Measurements from ENCODE around the gene CAAP1.
"Not testable (repeated sequence)": the region's sequence is repeated elsewhere in the genome, so short reads cannot be mapped to it uniquely, and the experiment has no call there.

The CAAP1 gene

DNA sequence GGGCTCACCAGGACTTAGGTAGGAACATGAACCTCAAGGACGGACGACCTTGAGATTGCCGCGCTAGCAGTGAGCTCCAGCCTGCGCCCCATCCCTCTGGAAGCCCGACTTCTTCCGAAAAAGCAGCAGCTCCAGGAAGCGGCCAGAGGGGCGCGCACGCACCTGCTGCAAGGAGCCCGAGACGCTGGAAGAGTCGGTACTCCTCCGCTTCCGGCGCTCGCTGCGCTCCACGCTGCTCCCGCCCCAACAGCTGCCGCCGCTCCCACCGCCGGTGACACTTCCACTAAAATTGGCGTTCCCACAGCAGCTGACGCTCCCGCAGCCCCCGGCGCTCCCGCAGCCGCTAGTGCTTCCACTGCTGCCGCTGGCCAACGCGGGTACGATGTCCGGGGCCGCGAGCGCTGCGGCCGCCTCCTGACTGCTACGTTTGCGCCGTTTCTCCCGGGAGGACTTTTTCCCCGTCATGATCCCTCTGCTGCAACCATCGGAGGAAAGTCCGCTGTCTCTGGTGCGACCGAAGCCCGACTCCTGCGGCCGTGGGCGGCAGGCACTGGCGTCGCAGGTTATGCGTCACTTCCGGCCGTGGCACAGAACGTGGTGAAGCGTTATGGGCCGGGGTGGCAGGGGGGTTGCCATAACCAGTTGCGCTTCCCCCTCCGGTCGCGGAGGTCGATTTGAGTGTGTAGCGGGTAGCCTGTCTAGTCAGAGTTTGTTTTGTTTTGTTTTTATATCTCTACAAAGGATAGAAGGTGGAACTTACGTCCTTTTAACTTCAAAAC, at the start of gene CAAP1:
Gene CAAP1 (minus strand): TSS at position 552 of the 779 bp plus-strand sequence. CDS start 87 bp downstream, at position 465.
- peak; percentile 93 for DNase-seq (ENCODE audit: low spot score)

- DNase-seq (ENCODE audit: low spot score) = no peak
These were observed 48.2 kb upstream of the CAAP1 start for GRCh38 chr9:26940779-26941178.

GRCh38 chr9:26939955-26940711, 47.5 kb upstream of the CAAP1 start:
- no peak for DNase-seq (ENCODE audit: low spot score)

DNA sequence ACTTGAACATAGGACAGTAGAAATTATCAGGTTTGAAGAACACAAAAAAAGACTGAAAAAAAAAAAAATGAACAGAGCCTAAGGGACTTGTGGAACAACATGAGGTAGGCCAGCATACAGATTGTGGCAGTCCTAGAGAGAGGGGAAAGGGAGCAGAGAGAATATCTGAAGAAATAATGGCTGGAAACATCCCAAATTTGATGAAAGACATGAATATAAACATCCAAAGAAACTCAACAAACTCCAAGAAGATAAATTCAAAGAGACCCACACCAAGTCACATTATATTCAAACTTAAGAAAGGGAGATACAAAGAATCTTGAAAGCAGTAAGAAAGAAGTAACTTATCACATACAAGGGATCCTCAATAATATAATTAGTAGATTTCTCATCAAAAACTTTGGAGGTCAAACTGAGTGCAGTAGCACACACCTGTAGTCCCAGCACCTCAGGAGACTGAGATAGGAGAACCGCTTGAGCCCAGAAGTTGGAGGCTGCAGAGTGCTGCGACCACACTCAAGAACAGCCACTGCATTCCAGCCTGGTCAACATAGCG, 45.3 kb upstream of the CAAP1 start:
- DNase-seq (ENCODE audit: low spot score) = no peak

DNA sequence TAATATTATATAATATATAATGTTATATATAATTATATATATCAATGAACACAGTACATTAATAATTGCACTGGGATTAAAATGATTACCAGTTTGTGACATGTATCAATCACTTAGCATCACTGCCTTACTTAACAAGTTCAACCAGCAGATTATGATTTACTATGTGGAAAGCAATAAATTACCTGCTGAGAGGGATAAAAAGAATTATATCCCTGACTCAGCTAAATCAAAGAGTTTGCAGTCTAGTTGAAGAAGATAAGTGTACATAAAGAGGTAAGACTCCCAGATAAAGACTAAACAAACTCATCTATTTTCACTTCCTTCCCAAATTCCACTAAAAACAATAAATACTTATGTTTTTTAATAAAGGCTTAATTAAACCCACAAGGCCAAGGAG, 43.2 kb upstream of the CAAP1 start:
- no peak for DNase-seq (ENCODE audit: low spot score)

- no peak for DNase-seq (ENCODE audit: low spot score)
These were observed 36.4 kb upstream of the CAAP1 start for GRCh38 chr9:26928902-26929495.

GRCh38 chr9:26925609-26926008, 33.0 kb upstream of the CAAP1 start:
- DNase-seq (ENCODE audit: low spot score) = no peak

- DNase-seq (ENCODE audit: low spot score) = no peak
These were observed 27.1 kb upstream of the CAAP1 start for GRCh38 chr9:26919698-26920097.

GRCh38 chr9:26913138-26913668, 20.6 kb upstream of the CAAP1 start:
- no peak for DNase-seq (ENCODE audit: low spot score)

DNA sequence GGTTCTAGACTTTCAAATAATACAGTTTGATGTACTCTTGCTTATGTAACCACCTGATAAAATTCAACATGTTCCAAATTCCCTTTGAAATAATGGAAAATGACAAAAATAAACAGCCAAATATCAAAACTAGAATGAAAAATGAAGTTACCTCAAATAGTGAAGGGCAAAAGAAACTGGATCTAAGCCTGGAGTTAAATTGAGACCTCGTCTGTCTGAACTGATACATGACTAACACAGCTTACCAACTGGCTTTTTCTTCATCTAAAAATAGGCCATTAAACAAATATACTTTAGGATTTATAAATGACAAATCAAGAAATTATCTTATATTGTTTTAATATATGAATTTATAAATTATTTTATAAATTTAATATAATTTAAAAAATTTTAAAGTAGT, 12.1 kb upstream of the CAAP1 start:
- DNase-seq (ENCODE audit: low spot score) = no peak

GRCh38 chr9:26904070-26904469, 11.5 kb upstream of the CAAP1 start:
- no peak for DNase-seq (ENCODE audit: low spot score)

DNA sequence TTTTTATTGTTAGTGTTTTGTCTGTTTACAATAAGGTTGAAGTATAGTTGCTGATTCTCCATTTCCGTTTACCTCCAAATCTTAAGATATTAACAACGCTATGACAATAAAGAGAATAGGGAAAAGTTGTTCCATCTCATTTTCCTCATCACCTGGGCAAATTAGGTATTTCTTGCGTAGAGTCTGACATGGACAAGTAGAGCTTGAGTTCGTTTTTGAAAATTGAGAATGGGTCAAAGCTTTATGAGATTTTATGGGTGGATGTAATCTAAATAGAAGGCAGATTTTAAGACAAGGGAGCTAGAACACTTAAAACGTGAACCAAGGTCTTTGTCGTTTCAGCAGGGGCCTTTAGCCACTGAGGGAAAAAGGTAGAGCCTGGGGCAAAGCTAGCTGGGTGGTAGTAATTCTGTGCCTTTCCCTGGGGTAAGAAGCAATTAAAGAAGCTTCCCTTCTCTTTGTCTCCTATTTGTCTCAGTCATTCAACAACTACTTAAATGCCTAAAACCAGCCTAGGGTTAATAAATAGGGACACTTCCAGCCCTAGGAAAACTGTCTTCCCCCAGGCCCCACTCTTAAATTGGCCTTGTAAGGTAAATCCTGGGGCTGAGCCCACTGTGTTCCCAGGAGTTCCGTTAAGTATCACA, 551 bp upstream of the CAAP1 start:
- DNase-seq (ENCODE audit: low spot score) = peak; percentile 3

- DNase-seq (ENCODE audit: low spot score) = no peak
These were observed 876 bp downstream of the CAAP1 start for GRCh38 chr9:26891726-26892125.

- DNase-seq (ENCODE audit: low spot score) = no peak
These were observed 4.3 kb downstream of the CAAP1 start for GRCh38 chr9:26888271-26888670.

DNA sequence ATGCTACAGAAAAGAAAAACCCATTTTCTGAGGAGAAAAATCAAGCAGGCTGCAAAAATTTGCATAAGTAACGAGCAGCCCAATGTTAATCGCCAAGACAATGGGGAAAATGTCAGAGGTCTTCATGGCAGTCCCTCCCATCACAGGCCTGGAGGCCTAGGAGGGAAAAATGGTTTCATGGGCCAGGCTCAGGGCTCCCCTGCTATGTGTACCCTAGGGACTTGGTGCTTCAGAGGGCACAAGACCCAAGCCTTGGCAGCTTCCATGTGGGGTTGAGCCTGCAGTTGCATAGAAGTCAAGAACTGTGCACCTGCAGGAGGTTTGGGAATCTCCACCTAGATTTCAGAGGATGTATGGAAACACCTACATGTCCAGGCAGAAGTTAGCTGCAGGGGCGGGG, 10.4 kb downstream of the CAAP1 start:
- DNase-seq (ENCODE audit: low spot score) = no peak

- DNase-seq (ENCODE audit: low spot score) = no peak
These were observed 12.3 kb downstream of the CAAP1 start for GRCh38 chr9:26880262-26880661.

DNA sequence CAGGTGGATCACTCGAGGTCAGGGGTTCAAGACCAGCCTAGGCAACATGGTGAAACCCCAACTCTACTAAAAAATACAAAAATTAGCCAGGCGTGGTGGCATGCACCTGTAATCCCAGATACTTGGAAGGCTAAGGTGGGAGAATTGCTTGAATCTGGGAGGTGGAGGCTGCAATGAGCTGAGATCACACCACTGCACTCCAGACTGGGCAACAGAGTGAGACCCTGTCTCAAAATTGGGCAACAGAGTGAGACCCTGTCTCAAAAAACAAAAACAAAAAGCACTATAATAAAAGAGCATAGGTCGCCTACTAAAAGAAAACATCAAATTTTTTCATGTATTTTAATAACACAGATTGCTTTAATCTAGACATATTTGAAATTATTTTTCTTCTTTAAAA, 17.4 kb downstream of the CAAP1 start:
- not testable (repeated sequence) for DNase-seq (ENCODE audit: low spot score)

DNA sequence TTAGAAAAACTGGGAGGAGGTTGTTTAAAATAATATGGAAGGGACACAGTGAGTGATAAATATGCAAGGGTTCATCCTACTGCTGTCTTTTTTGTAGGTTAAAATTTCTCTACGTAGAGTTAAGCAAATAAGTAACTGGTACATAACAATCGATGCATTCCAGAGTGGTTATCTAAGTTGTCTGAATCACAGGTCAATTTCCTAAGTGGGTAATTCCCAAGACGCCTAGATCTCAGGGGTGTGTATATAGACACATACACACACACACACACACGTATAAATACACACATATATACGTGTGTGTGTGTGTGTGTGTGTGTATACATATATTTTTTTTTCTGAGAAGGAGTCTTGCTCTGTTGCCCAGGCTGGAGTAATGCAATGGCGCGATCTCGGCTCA, 22.3 kb downstream of the CAAP1 start:
- DNase-seq (ENCODE audit: low spot score) = peak; percentile 88

- DNase-seq (ENCODE audit: low spot score) = peak; percentile 4
These were observed 29.5 kb downstream of the CAAP1 start for GRCh38 chr9:26863074-26863473.

GRCh38 chr9:26856413-26857032, 36.1 kb downstream of the CAAP1 start:
- peak; percentile 70 for DNase-seq (ENCODE audit: low spot score)

GRCh38 chr9:26850995-26851394, 41.6 kb downstream of the CAAP1 start:
- DNase-seq (ENCODE audit: low spot score) = no peak

All from kidney tubule cell (primary cell).